Hematopoietic multipotent progenitor cell treated with erythropoietin and hydrocortisone succinate and interleukin-3 and kit ligand, for 17 days (in vitro differentiated cells): ENCODE data around the gene LYPD6.

ENCODE experiments used
- DNase-seq: peaks from one replicate; pipeline ENCODE4 v3.0.0-alpha.2; 2015; ENCODE audit warnings: low spot score

The LYPD6 gene

GRCh38 chr2:149513461-149513860, 183.1 kb downstream of the LYPD6 start:
- no peak for DNase-seq
